PC-9 (cell line): ENCODE data around the gene PRR5. TPM values are rescaled to one million over a fixed set of nuclear protein-coding genes. Genes with fewer than 3 reads are reported as not detected.
"Not testable (repeated sequence)": the region's sequence is repeated elsewhere in the genome, so short reads cannot be mapped to it uniquely, and the experiment has no call there.

ENCODE experiments used
- BruUV-seq: library from RNA; stranded (reverse); fragments of 400-500 nt; replicated peaks from 2 replicates; lab custom pipeline; 2021; lab: Mats Ljungman, UMichigan
- CTCF ChIA-PET: fragments of 300-600 bp; sonication (Branson Sonifier 250); formaldehyde crosslinking; loops from one replicate; lab custom pipeline; 2022; ENCODE audit warnings: antibody characterized with exemption; lab: Charles Lee
- POLR2A ChIA-PET: fragments of 300-600 bp; sonication (Branson Sonifier 250); formaldehyde crosslinking; loops from one replicate; lab custom pipeline; 2022; ENCODE audit warnings: antibody characterized with exemption; ENCODE audit not compliant: unreplicated experiment; lab: Charles Lee
- DNase-seq, 2 experiments: peaks; one replicate each; pipeline versions ENCODE4 v3.0.0 to v3.0.0-alpha.2; 2015 to 2022; ENCODE audit warnings: mixed read lengths in 1 of 2
- H2AFZ ChIP-seq: fragments of 200-600 bp; sonication (generic); 2 replicates; pipeline ENCODE4 v1.8.1; 2017; ENCODE audit warnings: antibody characterized with exemption
- H3F3A ChIP-seq: fragments of 200-600 bp; sonication (generic); 2 replicates; pipeline ENCODE4 v1.8.1; 2017; ENCODE audit warnings: antibody characterized with exemption, mild to moderate bottlenecking, low read depth; ENCODE audit not compliant: insufficient read depth
- H3K27ac ChIP-seq: fragments of 200-600 bp; sonication (generic); 2 replicates; pipeline ENCODE4 v1.6.1; 2016; ENCODE audit warnings: mixed run types
- H3K27me3 ChIP-seq: fragments of 200-600 bp; sonication (generic); 2 replicates; pipeline ENCODE4 v1.6.1; 2016; ENCODE audit warnings: low read depth, mixed run types; ENCODE audit not compliant: insufficient read depth
- H3K36me3 ChIP-seq: fragments of 200-600 bp; sonication (generic); 2 replicates; pipeline ENCODE4 v1.6.1; 2016; ENCODE audit warnings: low read depth, mixed run types
- H3K4me1 ChIP-seq: fragments of 200-600 bp; sonication (generic); replicated peaks from 2 replicates; pipeline ENCODE4 v1.6.1; 2016; ENCODE audit warnings: mixed run types; ENCODE audit not compliant: insufficient read depth
- H3K4me2 ChIP-seq: fragments of 200-600 bp; sonication (generic); 2 replicates; pipeline ENCODE4 v1.6.1; 2017; ENCODE audit warnings: mixed run types
- H3K4me3 ChIP-seq: fragments of 200-600 bp; sonication (generic); 2 replicates; pipeline ENCODE4 v1.6.1; 2016; ENCODE audit warnings: mixed run types
- H3K79me2 ChIP-seq: fragments of 200-600 bp; sonication (generic); 2 replicates; pipeline ENCODE4 v1.6.1; 2017; ENCODE audit warnings: low read depth, mixed run types
- H3K9me2 ChIP-seq: fragments of 200-600 bp; sonication (generic); 2 replicates; pipeline ENCODE4 v1.8.1; 2017; ENCODE audit warnings: mild to moderate bottlenecking; ENCODE audit not compliant: insufficient read depth
- H3K9me3 ChIP-seq: fragments of 200-600 bp; sonication (generic); 2 replicates; pipeline ENCODE4 v1.8.1; 2016; ENCODE audit warnings: low read depth; ENCODE audit not compliant: insufficient read depth
- H4K20me1 ChIP-seq: fragments of 200-600 bp; sonication (generic); 2 replicates; pipeline ENCODE4 v1.8.1; 2017; ENCODE audit not compliant: insufficient read depth
- CTCF ChIP-seq: fragments of 200-600 bp; sonication (generic); conservative IDR thresholded peaks from 2 replicates; pipeline ENCODE4 v1.6.1; 2017; ENCODE audit warnings: mixed run types, antibody characterized with exemption, mild to moderate bottlenecking, moderate library complexity
- EZH2 ChIP-seq: fragments of 200-600 bp; sonication (generic); IDR thresholded peaks from 2 replicates; pipeline ENCODE4 v1.8.0; 2017; ENCODE audit warnings: antibody characterized with exemption, low read depth
- intact Hi-C: fragments of 100-400 bp; cut with micrococcal nuclease; formaldehyde crosslinking; loops from one replicate; pipeline ENCODE4 v1.10.0; 2022; ENCODE audit not compliant: unreplicated experiment
- total RNA-seq: library from RNA; stranded (reverse); gene quantifications from 2 replicates; pipeline ENCODE4 v1.2.3, GENCODE V29; 2021

Gene PRR5
- total RNA-seq, 1 experiment from 2014 or later: 22.1 TPM

- BruUV-seq: no TSS peak
- TF ChIP-seq EZH2 (no peak), CTCF (no peak)
- Histone ChIP-seq H3K4me2 (no peak overlapping the region), H3K79me2 (no peaks in the 10 kb centered on the region), H3K4me1 (peaks cover 10% of the 10 kb centered on the region), H3K9me2 (no peaks in the 10 kb centered on the region), H3K27ac (no peak overlapping the region), H3K4me3 (no peak overlapping the region), H3F3A (no peaks in the 10 kb centered on the region; the same call in 1 of the 2 replicates), H4K20me1 (no peaks in the 10 kb centered on the region), H3K27me3 (no peaks in the 10 kb centered on the region), H3K9me3 (no peaks in the 10 kb centered on the region), H3K36me3 (no peaks in the 10 kb centered on the region), H2AFZ (no peak overlapping the region)
- intact Hi-C loops: no loop called here
- POLR2A ChIA-PET: no interaction called here
- DNase-seq: no peak
- CTCF ChIA-PET: no interaction called here
Measured at GRCh38 chr22:44678556-44679305, 23.3 kb upstream of the PRR5 start.

DNA sequence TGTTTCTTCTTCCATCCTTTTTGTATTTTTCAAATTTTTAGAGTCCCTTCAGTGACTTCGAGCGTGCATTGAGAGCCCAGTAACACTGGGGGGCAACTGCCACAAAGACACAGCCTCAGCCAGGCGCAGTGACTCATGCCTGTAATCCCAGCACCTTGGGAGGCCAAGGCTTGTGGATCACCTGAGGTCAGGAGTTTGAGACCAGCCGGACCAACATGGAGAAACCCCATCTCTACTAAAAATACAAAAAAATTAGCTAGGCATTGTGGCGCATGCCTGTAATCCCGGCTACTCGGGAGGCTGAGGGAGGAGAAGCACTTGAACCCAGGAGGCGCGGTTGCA is 22.7 kb upstream of the PRR5 start:
- H3K4me1 ChIP-seq, H3K4me3 ChIP-seq, POLR2A ChIA-PET, H3K9me3 ChIP-seq, DNase-seq, H2AFZ ChIP-seq, H4K20me1 ChIP-seq, H3K79me2 ChIP-seq, H3K27me3 ChIP-seq, H3K36me3 ChIP-seq, H3K4me2 ChIP-seq, H3K27ac ChIP-seq, intact Hi-C loops, BruUV-seq, CTCF ChIA-PET, H3F3A ChIP-seq, H3K9me2 ChIP-seq: not testable (repeated sequence)

GRCh38 chr22:44680058-44680457 is 21.9 kb upstream of the PRR5 start:
- H3F3A ChIP-seq: no peaks in the 10 kb centered on the region; the same call in 1 of the 2 replicates
- BruUV-seq: no TSS peak
- no peak overlapping the region for H2AFZ ChIP-seq
- H3K9me2 ChIP-seq: no peaks in the 10 kb centered on the region
- no peaks in the 10 kb centered on the region for H3K79me2 ChIP-seq
- no peak overlapping the region for H3K4me3 ChIP-seq
- DNase-seq: no peak
- ChIA-PET POLR2A (no interaction called here), CTCF (no interaction called here)
- no peaks in the 10 kb centered on the region for H3K27me3 ChIP-seq
- intact Hi-C loops: no loop called here
- H3K4me2 ChIP-seq: no peak overlapping the region
- H3K36me3 ChIP-seq: no peaks in the 10 kb centered on the region
- TF ChIP-seq CTCF (no peak), EZH2 (no peak)
- no peak overlapping the region for H3K27ac ChIP-seq
- H3K9me3 ChIP-seq: no peaks in the 10 kb centered on the region
- H4K20me1 ChIP-seq: no peaks in the 10 kb centered on the region
- peaks cover 16% of the 10 kb centered on the region for H3K4me1 ChIP-seq

GRCh38 chr22:44680481-44680894 is 21.5 kb upstream of the PRR5 start:
- no TSS peak for BruUV-seq
- CTCF ChIA-PET: no interaction called here

More at GRCh38 chr22:44680481-44680894, 21.5 kb upstream of the PRR5 start:
- no peak for DNase-seq
- no peak overlapping the region for H3K4me2 ChIP-seq
- TF ChIP-seq CTCF (no peak), EZH2 (no peak)
- no peaks in the 10 kb centered on the region for H3K9me2 ChIP-seq
- POLR2A ChIA-PET: no interaction called here
- no peak overlapping the region for H3K4me3 ChIP-seq
- H2AFZ ChIP-seq: no peak overlapping the region
- H3K4me1 ChIP-seq: peaks cover 20% of the 10 kb centered on the region
- no peaks in the 10 kb centered on the region for H4K20me1 ChIP-seq
- no peaks in the 10 kb centered on the region for H3K9me3 ChIP-seq
- H3K27me3 ChIP-seq: no peaks in the 10 kb centered on the region
- no peak overlapping the region for H3K27ac ChIP-seq
- H3K36me3 ChIP-seq: no peaks in the 10 kb centered on the region
- H3K79me2 ChIP-seq: no peaks in the 10 kb centered on the region
- intact Hi-C loops: no loop called here
- no peaks in the 10 kb centered on the region; the same call in 1 of the 2 replicates for H3F3A ChIP-seq
